NCI-H1105 treated with DMSO at 0.1 percent for 48 hours (cell line): Measurements from ENCODE around the gene VWA2.

Experiments
- DNase-seq: peaks from one replicate; lab custom pipeline; 2025; lab: John Stamatoyannopoulos, UW

The VWA2 gene

GRCh38 chr10:114276066-114276465 is 37.0 kb downstream of the VWA2 start:
- DNase-seq = no peak

- no peak for DNase-seq
Measured at GRCh38 chr10:114276671-114277070, 37.6 kb downstream of the VWA2 start.

GRCh38 chr10:114278140-114278883 is 39.3 kb downstream of the VWA2 start:
- DNase-seq = no peak

GRCh38 chr10:114278884-114279191 is 39.8 kb downstream of the VWA2 start:
- no peak for DNase-seq

GRCh38 chr10:114279289-114279688 is 40.2 kb downstream of the VWA2 start:
- no peak for DNase-seq

GRCh38 chr10:114279901-114280644 is 41.0 kb downstream of the VWA2 start:
- DNase-seq = no peak

GRCh38 chr10:114281006-114281405 is 42.0 kb downstream of the VWA2 start:
- DNase-seq = no peak

- no peak for DNase-seq
Measured at GRCh38 chr10:114281461-114281860, 42.4 kb downstream of the VWA2 start.

- DNase-seq = no peak
Measured at GRCh38 chr10:114282526-114282925, 43.5 kb downstream of the VWA2 start.

- DNase-seq = no peak
Measured at GRCh38 chr10:114283091-114283490, 44.0 kb downstream of the VWA2 start.

GRCh38 chr10:114283535-114284234 is 44.6 kb downstream of the VWA2 start:
- no peak for DNase-seq

GRCh38 chr10:114284346-114285071 is 45.5 kb downstream of the VWA2 start:
- DNase-seq = no peak

- no peak for DNase-seq
Measured at GRCh38 chr10:114285961-114286441, 46.9 kb downstream of the VWA2 start.

GRCh38 chr10:114286921-114287320 is 47.9 kb downstream of the VWA2 start:
- DNase-seq = no peak

GRCh38 chr10:114288424-114289095 is 49.5 kb downstream of the VWA2 start:
- no peak for DNase-seq

GRCh38 chr10:114289096-114289436 is 50.0 kb downstream of the VWA2 start:
- no peak for DNase-seq

- no peak for DNase-seq
Measured at GRCh38 chr10:114290038-114290437, 51.0 kb downstream of the VWA2 start.

- no peak for DNase-seq
Measured at GRCh38 chr10:114291076-114291475, 52.0 kb downstream of the VWA2 start.

- DNase-seq = no peak
Measured at GRCh38 chr10:114291516-114291915, 52.5 kb downstream of the VWA2 start.

GRCh38 chr10:114293075-114293474 is 54.0 kb downstream of the VWA2 start:
- no peak for DNase-seq

GRCh38 chr10:114294549-114294948 is 55.5 kb downstream of the VWA2 start:
- DNase-seq = no peak

- DNase-seq = no peak
Measured at GRCh38 chr10:114295393-114295792, 56.3 kb downstream of the VWA2 start.
